ENCODE measurements around the gene RPS6KA2.

The RPS6KA2 gene

GRCh38 chr6:166658792-166659150, 31.7 kb upstream of the RPS6KA2 start:
- WGBS (ENCODE audit: extremely low coverage, insufficient coverage, insufficient read length) = no CpG with 5 or more reads among the region's 9 CpGs
- H3K23ac ChIP-seq (ENCODE audit: low read length) = no peak overlapping the region
- H3K36me3 ChIP-seq (ENCODE audit: control insufficient read depth in 1 of 2, insufficient read depth in 2 of 2, low read length in 2 of 2) = no peaks in the 10 kb centered on the region
- no peak overlapping the region for H4K12ac ChIP-seq (ENCODE audit: low read depth, low read length)
- no peak overlapping the region for H2BK5ac ChIP-seq (ENCODE audit: low read depth, low read length, poor library complexity)
- no peak overlapping the region for H3K14ac ChIP-seq (ENCODE audit: low read length)
- no peak for DNase-seq
- H4K91ac ChIP-seq (ENCODE audit: low read depth, low read length) = no peak overlapping the region
- no peak overlapping the region for H4K8ac ChIP-seq (ENCODE audit: low read depth, low read length)
- no peak overlapping the region for H3K9ac ChIP-seq (ENCODE audit: low read length)
- H3K27ac ChIP-seq (ENCODE audit: low read depth, low read length) = no peak overlapping the region
- H3K4me2 ChIP-seq (ENCODE audit: low read length) = no peak overlapping the region
- H3K4me1 ChIP-seq (ENCODE audit: control insufficient read depth in 1 of 2, insufficient read depth in 2 of 2, low read length in 2 of 2) = no peaks in the 10 kb centered on the region
- no peak overlapping the region for H2BK12ac ChIP-seq (ENCODE audit: low read length)
- H3K18ac ChIP-seq (ENCODE audit: low read length) = no peak overlapping the region
- no peak overlapping the region for H2AFZ ChIP-seq (ENCODE audit: insufficient read depth, low read length, poor library complexity)
- no peak overlapping the region for H2AK5ac ChIP-seq (ENCODE audit: low read length)
- no peak overlapping the region for H2BK120ac ChIP-seq (ENCODE audit: insufficient read depth, low read length, poor library complexity)
- peaks cover 11% of the 10 kb centered on the region for H3K27me3 ChIP-seq (ENCODE audit: insufficient read depth, low read length)
- H3K9me3 ChIP-seq (ENCODE audit: insufficient read depth, low read depth, low read length) = peaks cover 11% of the 10 kb centered on the region
- H3K4me3 ChIP-seq (ENCODE audit: low read depth, low read length) = no peak overlapping the region
- H3K4ac ChIP-seq (ENCODE audit: low read depth, low read length) = no peak overlapping the region
- no peaks in the 10 kb centered on the region for H3K79me1 ChIP-seq (ENCODE audit: low read length)
- H3K79me2 ChIP-seq (ENCODE audit: control insufficient read depth, insufficient read depth, low read length, poor library complexity) = no peaks in the 10 kb centered on the region

- Histone ChIP-seq H3K9ac (ENCODE audit: low read length) (no peak overlapping the region), H3K23ac (ENCODE audit: low read length) (no peak overlapping the region), H3K79me1 (ENCODE audit: low read length) (no peaks in the 10 kb centered on the region), H2AFZ (ENCODE audit: insufficient read depth, low read length, poor library complexity) (no peak overlapping the region), H3K18ac (ENCODE audit: low read length) (no peak overlapping the region), H2BK120ac (ENCODE audit: insufficient read depth, low read length, poor library complexity) (no peak overlapping the region), H3K9me3 (ENCODE audit: insufficient read depth, low read depth, low read length) (peaks cover 9% of the 10 kb centered on the region), H3K27ac (ENCODE audit: low read depth, low read length) (no peak overlapping the region), H3K14ac (ENCODE audit: low read length) (no peak overlapping the region), H3K4me1 (ENCODE audit: control insufficient read depth in 1 of 2, insufficient read depth in 2 of 2, low read length in 2 of 2) (no peaks in the 10 kb centered on the region), H3K36me3 (ENCODE audit: control insufficient read depth in 1 of 2, insufficient read depth in 2 of 2, low read length in 2 of 2) (no peaks in the 10 kb centered on the region), H2BK12ac (ENCODE audit: low read length) (no peak overlapping the region), H4K8ac (ENCODE audit: low read depth, low read length) (no peak overlapping the region), H3K4ac (ENCODE audit: low read depth, low read length) (no peak overlapping the region), H4K12ac (ENCODE audit: low read depth, low read length) (no peak overlapping the region), H3K4me2 (ENCODE audit: low read length) (no peak overlapping the region), H3K27me3 (ENCODE audit: insufficient read depth, low read length) (peaks cover 11% of the 10 kb centered on the region), H3K79me2 (ENCODE audit: control insufficient read depth, insufficient read depth, low read length, poor library complexity) (no peaks in the 10 kb centered on the region), H4K91ac (ENCODE audit: low read depth, low read length) (no peak overlapping the region), H2BK5ac (ENCODE audit: low read depth, low read length, poor library complexity) (no peak overlapping the region), H3K4me3 (ENCODE audit: low read depth, low read length) (no peak overlapping the region), H2AK5ac (ENCODE audit: low read length) (no peak overlapping the region)
- WGBS (ENCODE audit: extremely low coverage, insufficient coverage, insufficient read length) = no CpG with 5 or more reads among the region's 19 CpGs
- DNase-seq = no peak
These were observed 31.2 kb upstream of the RPS6KA2 start for GRCh38 chr6:166658115-166658791.

GRCh38 chr6:166657531-166657930, 30.5 kb upstream of the RPS6KA2 start:
- H3K36me3 ChIP-seq (ENCODE audit: control insufficient read depth in 1 of 2, insufficient read depth in 2 of 2, low read length in 2 of 2) = no peaks in the 10 kb centered on the region
- no peak overlapping the region for H2BK12ac ChIP-seq (ENCODE audit: low read length)
- H4K12ac ChIP-seq (ENCODE audit: low read depth, low read length) = no peak overlapping the region
- H3K18ac ChIP-seq (ENCODE audit: low read length) = no peak overlapping the region
- no peaks in the 10 kb centered on the region for H3K4me1 ChIP-seq (ENCODE audit: control insufficient read depth in 1 of 2, insufficient read depth in 2 of 2, low read length in 2 of 2)
- peaks cover 11% of the 10 kb centered on the region for H3K27me3 ChIP-seq (ENCODE audit: insufficient read depth, low read length)
- H3K27ac ChIP-seq (ENCODE audit: low read depth, low read length) = no peak overlapping the region
- no peak overlapping the region for H3K4me2 ChIP-seq (ENCODE audit: low read length)
- H2AK5ac ChIP-seq (ENCODE audit: low read length) = no peak overlapping the region
- H3K23ac ChIP-seq (ENCODE audit: low read length) = no peak overlapping the region
- no peaks in the 10 kb centered on the region for H3K79me2 ChIP-seq (ENCODE audit: control insufficient read depth, insufficient read depth, low read length, poor library complexity)
- H2BK5ac ChIP-seq (ENCODE audit: low read depth, low read length, poor library complexity) = no peak overlapping the region
- H3K79me1 ChIP-seq (ENCODE audit: low read length) = no peaks in the 10 kb centered on the region
- no CpG with 5 or more reads among the region's 9 CpGs for WGBS (ENCODE audit: extremely low coverage, insufficient coverage, insufficient read length)
- DNase-seq = no peak
- no peak overlapping the region for H3K4me3 ChIP-seq (ENCODE audit: low read depth, low read length)
- H3K9me3 ChIP-seq (ENCODE audit: insufficient read depth, low read depth, low read length) = peaks cover 9% of the 10 kb centered on the region
- no peak overlapping the region for H4K91ac ChIP-seq (ENCODE audit: low read depth, low read length)
- H2BK120ac ChIP-seq (ENCODE audit: insufficient read depth, low read length, poor library complexity) = no peak overlapping the region
- no peak overlapping the region for H4K8ac ChIP-seq (ENCODE audit: low read depth, low read length)
- H2AFZ ChIP-seq (ENCODE audit: insufficient read depth, low read length, poor library complexity) = no peak overlapping the region
- no peak overlapping the region for H3K14ac ChIP-seq (ENCODE audit: low read length)
- H3K9ac ChIP-seq (ENCODE audit: low read length) = no peak overlapping the region
- no peak overlapping the region for H3K4ac ChIP-seq (ENCODE audit: low read depth, low read length)

- no peak overlapping the region for H3K4ac ChIP-seq (ENCODE audit: low read depth, low read length)
- H3K14ac ChIP-seq (ENCODE audit: low read length) = no peak overlapping the region
- no CpG with 5 or more reads among the region's 34 CpGs for WGBS (ENCODE audit: extremely low coverage, insufficient coverage, insufficient read length)
- H3K36me3 ChIP-seq (ENCODE audit: control insufficient read depth in 1 of 2, insufficient read depth in 2 of 2, low read length in 2 of 2) = no peaks in the 10 kb centered on the region
- no peak overlapping the region for H2AK5ac ChIP-seq (ENCODE audit: low read length)
- no peak overlapping the region for H4K8ac ChIP-seq (ENCODE audit: low read depth, low read length)
- H4K12ac ChIP-seq (ENCODE audit: low read depth, low read length) = no peak overlapping the region
- H2BK120ac ChIP-seq (ENCODE audit: insufficient read depth, low read length, poor library complexity) = no peak overlapping the region
- peaks cover 9% of the 10 kb centered on the region for H3K9me3 ChIP-seq (ENCODE audit: insufficient read depth, low read depth, low read length)
- no peaks in the 10 kb centered on the region for H3K79me2 ChIP-seq (ENCODE audit: control insufficient read depth, insufficient read depth, low read length, poor library complexity)
- no peak overlapping the region for H4K91ac ChIP-seq (ENCODE audit: low read depth, low read length)
- H3K27me3 ChIP-seq (ENCODE audit: insufficient read depth, low read length) = peaks cover 11% of the 10 kb centered on the region
- H3K79me1 ChIP-seq (ENCODE audit: low read length) = no peaks in the 10 kb centered on the region
- peak overlapping the region; percentile 14 for H3K4me2 ChIP-seq (ENCODE audit: low read length)
- no peak overlapping the region for H2BK5ac ChIP-seq (ENCODE audit: low read depth, low read length, poor library complexity)
- no peak overlapping the region for H2AFZ ChIP-seq (ENCODE audit: insufficient read depth, low read length, poor library complexity)
- H3K9ac ChIP-seq (ENCODE audit: low read length) = no peak overlapping the region
- no peak for DNase-seq
- H3K23ac ChIP-seq (ENCODE audit: low read length) = no peak overlapping the region
- no peak overlapping the region for H3K4me3 ChIP-seq (ENCODE audit: low read depth, low read length)
- H3K18ac ChIP-seq (ENCODE audit: low read length) = no peak overlapping the region
- H3K4me1 ChIP-seq (ENCODE audit: control insufficient read depth in 1 of 2, insufficient read depth in 2 of 2, low read length in 2 of 2) = no peaks in the 10 kb centered on the region
- H3K27ac ChIP-seq (ENCODE audit: low read depth, low read length) = no peak overlapping the region
- H2BK12ac ChIP-seq (ENCODE audit: low read length) = no peak overlapping the region
These were observed 29.4 kb upstream of the RPS6KA2 start for GRCh38 chr6:166656230-166657151.
